CD4-positive, alpha-beta T cell (primary cell): Measurements from ENCODE around the gene TNFRSF1B. TPM values are rescaled to one million over a fixed set of nuclear protein-coding genes. Genes with fewer than 3 reads are reported as not detected.
A peak's percentile ranks its signal among the peaks of the same experiment; 100 is the strongest.

Source experiments
- ATAC-seq: fragments of 200-7000 bp; cut with Tn5 transposase; one replicate; pipeline ENCODE4 v1.10.0; 2022; ENCODE audit warnings: mild to moderate bottlenecking; ENCODE audit not compliant: poor library complexity
- CTCF ChIA-PET: fragments of 350-600 bp; sonication (Branson Sonifier 250); formaldehyde crosslinking; loops from one replicate; lab custom pipeline; 2021; ENCODE audit warnings: antibody characterized with exemption, inconsistent platforms; lab: Charles Lee
- POLR2A ChIA-PET: fragments of 350-600 bp; sonication (Branson Sonifier 250); formaldehyde crosslinking; loops from one replicate; lab custom pipeline; 2021; ENCODE audit warnings: antibody characterized with exemption, inconsistent platforms; lab: Charles Lee
- DNase-seq, 14 experiments: peaks; one replicate each; pipeline ENCODE4 v3.0.0-alpha.2; 2013 to 2020; ENCODE audit warnings: mixed read lengths in 2 of 14
- H3K27ac ChIP-seq, 2 donors: one replicate each; pipeline versions ENCODE4 v1.5.1 to v1.7.0; 2013; ENCODE audit warnings: low read length in 2 of 2, low read depth in 1 of 2, mild to moderate bottlenecking in 1 of 2
- H3K27me3 ChIP-seq, 2 experiments: 1 replicate in 1 of 2; 2 replicates in 1 of 2; pipeline versions ENCODE4 v1.6.1 to v1.7.0; 2013; ENCODE audit warnings: low read length in 2 of 2, control low read depth in 1 of 2, mild to moderate bottlenecking in 1 of 2, moderate library complexity in 1 of 2; ENCODE audit not compliant: insufficient read depth in 2 of 2, control insufficient read depth in 1 of 2
- H3K36me3 ChIP-seq: one replicate; pipeline ENCODE4 v1.6.1; 2013; ENCODE audit warnings: low read length, control low read depth; ENCODE audit not compliant: insufficient read depth
- H3K4me1 ChIP-seq: one replicate; pipeline ENCODE4 v1.6.1; 2013; ENCODE audit warnings: low read length, control low read depth; ENCODE audit not compliant: insufficient read depth
- H3K4me3 ChIP-seq: one replicate; pipeline ENCODE4 v1.5.1; 2013; ENCODE audit warnings: mild to moderate bottlenecking, low read length, moderate library complexity
- H3K9me3 ChIP-seq, 2 experiments: 1 replicate in 1 of 2; 2 replicates in 1 of 2; pipeline versions ENCODE4 v1.6.1 to v1.7.0; 2013; ENCODE audit warnings: low read length in 2 of 2, mild to moderate bottlenecking in 2 of 2, control low read depth in 1 of 2, moderate library complexity in 1 of 2; ENCODE audit not compliant: control insufficient read depth in 1 of 2, insufficient read depth in 1 of 2
- H3K27ac Mint-ChIP-seq: one replicate; pipeline ENCODE4 v1.8.0; 2020; ENCODE audit warnings: mixed read lengths
- H3K27me3 Mint-ChIP-seq: one replicate; pipeline ENCODE4 v1.8.0; 2021; ENCODE audit warnings: mixed read lengths
- H3K36me3 Mint-ChIP-seq: one replicate; pipeline ENCODE4 v1.8.0; 2021; ENCODE audit warnings: low read depth, mixed read lengths
- H3K4me1 Mint-ChIP-seq: one replicate; pipeline ENCODE4 v1.8.0; 2021; ENCODE audit warnings: low read depth, mixed read lengths
- H3K4me3 Mint-ChIP-seq: one replicate; pipeline ENCODE4 v1.8.0; 2020; ENCODE audit warnings: mild to moderate bottlenecking, mixed read lengths
- H3K9me3 Mint-ChIP-seq: one replicate; pipeline ENCODE4 v1.8.0; 2020; ENCODE audit warnings: mixed read lengths
- intact Hi-C, 2 experiments: fragments of 100-400 bp; cut with DNase I in 1 of 2; cut with micrococcal nuclease in 1 of 2; formaldehyde crosslinking; loops; one replicate each; pipeline versions ENCODE4 v1.15.1 to v1.9.0; 2023 to 2025; cut with DNase I, micrococcal nuclease
- total RNA-seq, 174 experiments: library from RNA in 2 of 174; stranded (reverse) in 2 of 174; gene quantifications; one replicate each; pipeline ENCODE4 v1.2.3 and lab custom pipeline; 2021 to 2026
- TF ChIP-seq, protein P1 (sequence below): fragments of 200-600 bp; IDR thresholded peaks from one replicate; pipeline ENCODE4 v1.8.0; 2022; ENCODE audit warnings: antibody characterized with exemption, mild to moderate bottlenecking

TNFRSF1B gene
- total RNA-seq, 2 experiments from 2014 or later: 61.9 to 62.6 TPM

DNA sequence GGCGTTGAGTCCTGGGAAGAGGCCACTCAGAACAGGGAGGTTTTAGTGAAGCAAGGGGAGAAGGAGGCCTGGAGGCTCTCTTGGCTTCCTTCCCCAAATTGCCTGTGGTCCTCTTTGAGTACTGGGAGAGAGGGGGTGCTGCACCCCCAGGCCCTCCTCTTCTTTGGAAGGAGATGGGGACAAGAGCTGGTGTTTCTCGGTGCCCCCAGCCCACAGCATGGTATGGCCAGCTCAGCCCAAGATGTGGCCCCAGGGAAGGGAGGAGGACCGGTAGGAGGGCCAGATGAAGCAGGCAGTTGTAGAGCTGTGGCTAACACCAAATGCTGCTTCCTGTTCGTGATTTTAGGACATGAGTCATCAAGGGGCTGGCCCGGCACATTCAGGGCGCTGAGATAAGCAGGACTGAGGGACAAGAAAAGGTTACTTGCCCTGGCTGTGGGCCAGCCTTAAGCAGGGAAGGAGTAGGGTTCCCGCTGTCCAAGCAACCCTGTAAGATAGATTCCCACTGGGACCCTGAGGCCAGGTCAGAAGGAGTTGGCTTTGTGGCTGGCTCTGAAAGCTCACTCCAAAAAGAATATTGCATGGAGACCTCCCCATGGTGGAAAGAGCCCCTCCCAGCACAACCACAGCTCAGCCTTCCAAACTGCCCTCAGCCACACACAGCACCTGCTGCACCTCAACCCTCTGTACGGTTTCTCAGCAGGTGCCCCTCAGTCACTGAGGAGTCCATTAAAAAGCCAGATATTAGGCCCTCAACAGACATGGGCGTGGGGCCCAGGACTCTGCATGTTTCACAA is 4.9 kb upstream of the TNFRSF1B start:
- Mint-ChIP-seq H3K27me3 (no peaks in the 10 kb centered on the region), H3K4me3 (peak overlapping the region; percentile 59), H3K4me1 (peaks cover 69% of the 10 kb centered on the region), H3K36me3 (peaks cover 7% of the 10 kb centered on the region), H3K27ac (peak overlapping the region; percentile 83), H3K9me3 (no peaks in the 10 kb centered on the region)
- ChIA-PET POLR2A (interaction anchor here (0.7 to 5.5 kb wide), 9 partner anchors 9 to 254 kb away, joined by 3 to 62 read pairs (median 6); no protein-coding TSS in a partner anchor), CTCF (interaction anchor here (1.0 to 2.9 kb wide), 3 partner anchors 15 to 37 kb away, joined by 3 to 16 read pairs (median 8); no protein-coding TSS in a partner anchor)
- Histone ChIP-seq H3K4me1 (peaks cover 94% of the 10 kb centered on the region), H3K27me3 (no peaks in the 10 kb centered on the region), H3K36me3 (no peaks in the 10 kb centered on the region), H3K9me3 (peaks cover 0 to 4% of the 10 kb centered on the region in 2 experiments), H3K4me3 (no peak overlapping the region), H3K27ac (peak overlapping the region; percentile 47 to 73)
- ATAC-seq: peak; percentile 75
- intact Hi-C loops: no loop called here
- DNase-seq: peak; percentile 43 to 93 (median 64)
- TF ChIP-seq, protein P1, sequence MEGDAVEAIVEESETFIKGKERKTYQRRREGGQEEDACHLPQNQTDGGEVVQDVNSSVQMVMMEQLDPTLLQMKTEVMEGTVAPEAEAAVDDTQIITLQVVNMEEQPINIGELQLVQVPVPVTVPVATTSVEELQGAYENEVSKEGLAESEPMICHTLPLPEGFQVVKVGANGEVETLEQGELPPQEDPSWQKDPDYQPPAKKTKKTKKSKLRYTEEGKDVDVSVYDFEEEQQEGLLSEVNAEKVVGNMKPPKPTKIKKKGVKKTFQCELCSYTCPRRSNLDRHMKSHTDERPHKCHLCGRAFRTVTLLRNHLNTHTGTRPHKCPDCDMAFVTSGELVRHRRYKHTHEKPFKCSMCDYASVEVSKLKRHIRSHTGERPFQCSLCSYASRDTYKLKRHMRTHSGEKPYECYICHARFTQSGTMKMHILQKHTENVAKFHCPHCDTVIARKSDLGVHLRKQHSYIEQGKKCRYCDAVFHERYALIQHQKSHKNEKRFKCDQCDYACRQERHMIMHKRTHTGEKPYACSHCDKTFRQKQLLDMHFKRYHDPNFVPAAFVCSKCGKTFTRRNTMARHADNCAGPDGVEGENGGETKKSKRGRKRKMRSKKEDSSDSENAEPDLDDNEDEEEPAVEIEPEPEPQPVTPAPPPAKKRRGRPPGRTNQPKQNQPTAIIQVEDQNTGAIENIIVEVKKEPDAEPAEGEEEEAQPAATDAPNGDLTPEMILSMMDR: no peak

DNA sequence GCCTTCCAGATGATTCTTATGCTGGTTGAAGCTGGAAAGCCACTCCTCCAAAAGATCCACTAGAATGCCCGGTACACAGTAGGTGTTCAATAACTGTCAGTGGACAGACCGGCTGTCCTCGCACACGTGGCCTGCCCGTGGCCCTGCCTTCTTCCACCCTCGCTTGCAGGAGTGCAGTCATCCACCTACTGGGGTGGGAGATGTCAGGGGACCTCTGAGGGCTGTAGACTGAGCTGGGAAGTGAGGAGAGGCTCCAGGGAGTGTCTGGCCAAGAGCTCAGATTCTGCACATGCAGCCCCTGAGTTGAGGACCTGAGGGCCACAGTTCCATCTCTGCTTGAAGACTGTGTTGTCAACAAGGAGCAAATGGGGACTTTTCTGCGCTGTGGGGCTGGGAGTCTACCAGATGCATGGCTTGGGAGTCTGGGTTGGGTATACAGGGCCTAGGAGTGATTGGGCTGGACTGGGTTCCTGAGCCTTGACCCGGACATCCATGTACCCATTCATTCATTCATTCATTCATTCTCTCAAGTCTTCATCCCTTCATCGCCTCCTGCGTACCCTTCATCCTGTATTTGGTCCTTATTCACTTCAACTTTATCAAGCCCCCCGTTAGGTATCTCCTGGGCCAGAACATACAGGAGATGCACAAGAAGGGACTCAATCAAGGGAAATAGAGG is 4.2 kb upstream of the TNFRSF1B start:
- peaks cover 0 to 4% of the 10 kb centered on the region in 2 experiments for H3K9me3 ChIP-seq
- peaks cover 91% of the 10 kb centered on the region for H3K4me1 ChIP-seq
- no peak overlapping the region for H3K4me3 ChIP-seq
- ChIA-PET CTCF (interaction anchor here (1.2 to 2.9 kb wide), 2 partner anchors 15 to 38 kb away, joined by 8 to 16 read pairs; no protein-coding TSS in a partner anchor), POLR2A (interaction anchor here (0.7 to 5.5 kb wide), 10 partner anchors 9 to 254 kb away, joined by 3 to 62 read pairs (median 5); no protein-coding TSS in a partner anchor)
- H3K27ac Mint-ChIP-seq: peak overlapping the region; percentile 83
- H3K27me3 Mint-ChIP-seq: no peaks in the 10 kb centered on the region
- no peaks in the 10 kb centered on the region for H3K27me3 ChIP-seq
- no peak for ATAC-seq
- H3K4me3 Mint-ChIP-seq: peak overlapping the region; percentile 59
- TF ChIP-seq, protein P1: no peak
- H3K9me3 Mint-ChIP-seq: no peaks in the 10 kb centered on the region
- peaks cover 9% of the 10 kb centered on the region for H3K36me3 Mint-ChIP-seq
- no peak for DNase-seq
- H3K36me3 ChIP-seq: no peaks in the 10 kb centered on the region
- H3K27ac ChIP-seq: peak overlapping the region in 1 of 2 donors; percentile 73
- peaks cover 64% of the 10 kb centered on the region for H3K4me1 Mint-ChIP-seq
- intact Hi-C loops: no loop called here

DNA sequence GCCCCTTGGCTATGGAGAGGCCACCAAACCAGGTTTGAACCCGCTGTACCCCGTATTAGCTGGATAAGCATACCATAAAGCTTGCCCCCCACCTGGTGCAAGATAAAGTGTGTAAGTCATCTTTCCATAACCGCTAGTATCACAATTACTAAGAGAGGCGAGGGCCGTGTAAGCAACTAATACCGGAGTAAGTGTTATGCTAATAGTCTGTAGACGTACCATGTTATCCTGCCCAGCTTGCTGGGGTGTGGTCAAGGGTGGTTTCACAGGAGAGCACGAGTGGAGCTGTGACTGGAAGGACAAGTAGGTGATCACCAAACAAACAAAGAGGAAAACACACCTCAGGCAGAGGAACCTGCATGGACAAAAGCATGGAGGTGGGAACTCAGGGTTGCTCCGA is 3.6 kb upstream of the TNFRSF1B start:
- H3K4me3 Mint-ChIP-seq: peak overlapping the region; percentile 62
- no peaks in the 10 kb centered on the region for H3K27me3 Mint-ChIP-seq
- POLR2A ChIA-PET: interaction anchor here (1.1 to 5.5 kb wide), 5 partner anchors 9 to 255 kb away, joined by 4 to 62 read pairs (median 10); no protein-coding TSS in a partner anchor
- H3K4me1 ChIP-seq: peaks cover 91% of the 10 kb centered on the region
- TF ChIP-seq, protein P1: no peak
- no peak overlapping the region for H3K4me3 ChIP-seq
- CTCF ChIA-PET: interaction anchor here (1.2 to 2.9 kb wide), 2 partner anchors 15 to 38 kb away, joined by 8 to 16 read pairs; no protein-coding TSS in a partner anchor
- peak overlapping the region in 1 of 2 donors; percentile 73 for H3K27ac ChIP-seq
- peak overlapping the region; percentile 79 for H3K27ac Mint-ChIP-seq
- ATAC-seq (no peak), DNase-seq (no peak)
- no peaks in the 10 kb centered on the region for H3K27me3 ChIP-seq
- H3K9me3 Mint-ChIP-seq: no peaks in the 10 kb centered on the region
- peaks cover 15% of the 10 kb centered on the region for H3K36me3 Mint-ChIP-seq
- intact Hi-C loops: no loop called here
- H3K4me1 Mint-ChIP-seq: peaks cover 64% of the 10 kb centered on the region
- H3K9me3 ChIP-seq: peaks cover 0 to 4% of the 10 kb centered on the region in 2 experiments
- no peaks in the 10 kb centered on the region for H3K36me3 ChIP-seq
